ENCODE measurements around the gene CD3G. TPM values are rescaled to one million over a fixed set of nuclear protein-coding genes. Genes with fewer than 3 reads are reported as not detected.
A peak's percentile ranks its signal among the peaks of the same experiment; 100 is the strongest.

The CD3G gene
- total and polyA plus RNA-seq, 12 donors, result 0.03 to 1.3 (median 0.61) TPM; not detected in 1

DNA sequence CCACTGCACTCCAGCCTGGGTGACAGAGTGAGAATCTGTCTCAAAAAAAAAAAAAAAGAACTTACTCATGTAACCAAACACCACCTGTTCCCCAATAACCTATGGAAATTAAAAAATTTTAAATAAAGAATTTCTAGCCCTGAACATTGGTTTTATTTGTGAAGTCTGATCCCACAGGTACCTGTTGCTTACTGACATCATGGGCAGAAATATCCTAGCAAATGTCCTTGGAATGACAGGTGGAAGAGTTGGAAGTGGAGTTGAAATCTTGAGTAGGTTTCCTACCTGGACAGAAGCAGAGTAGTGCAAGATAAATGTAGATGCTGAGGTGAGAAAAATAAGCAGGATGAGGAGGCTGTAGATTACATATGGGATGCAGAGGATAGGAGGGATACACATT lies 18.9 kb upstream of the CD3G start:
- TF ChIP-seq POLR2A (IDR thresholded peaks at IDR 0.05), result no peak
- no peak for TF ChIP-seq CTCF (IDR thresholded peaks at IDR 0.05)
- Histone ChIP-seq H3K27ac (no peak overlapping the region), H3K9me3 (replicated peaks in 1 of 3) (no peaks in the 10 kb centered on the region), H3K4me3 (no peak overlapping the region), H3K27me3 (no peaks in the 10 kb centered on the region), H3K36me3 (replicated peaks in 1 of 2) (no peaks in the 10 kb centered on the region), H3K4me1 (replicated peaks in 1 of 2) (no peaks in the 10 kb centered on the region)
- intact Hi-C loops (cut with DNase I), result no loop called here
- no peak for DNase-seq

GRCh38 chr11:118328745-118329144 lies 15.4 kb upstream of the CD3G start:
- intact Hi-C loops (cut with DNase I), result no loop called here
- H3K4me1 ChIP-seq (replicated peaks in 1 of 2), result no peaks in the 10 kb centered on the region
- no peaks in the 10 kb centered on the region for H3K27me3 ChIP-seq
- no peak for DNase-seq
- H3K4me3 ChIP-seq, result no peak overlapping the region
- TF ChIP-seq CTCF (IDR thresholded peaks at IDR 0.05), result no peak
- no peak for TF ChIP-seq POLR2A (IDR thresholded peaks at IDR 0.05)
- no peaks in the 10 kb centered on the region for H3K36me3 ChIP-seq (replicated peaks in 1 of 2)
- H3K27ac ChIP-seq, result no peak overlapping the region
- H3K9me3 ChIP-seq (replicated peaks in 1 of 3), result no peaks in the 10 kb centered on the region

- Histone ChIP-seq H3K4me1 (replicated peaks in 1 of 2) (no peaks in the 10 kb centered on the region), H3K27ac (no peak overlapping the region), H3K36me3 (replicated peaks in 1 of 2) (no peaks in the 10 kb centered on the region), H3K9me3 (replicated peaks in 1 of 3) (no peaks in the 10 kb centered on the region), H3K4me3 (no peak overlapping the region), H3K27me3 (no peaks in the 10 kb centered on the region)
- DNase-seq, result no peak
- intact Hi-C loops (cut with DNase I), result no loop called here
- WGBS, 4 donors, result 54 to 91% (median 79%) methylated on average over 1 of the region's 1 CpG
- TF ChIP-seq CTCF (IDR thresholded peaks at IDR 0.05) (no peak), POLR2A (IDR thresholded peaks at IDR 0.05) (no peak)
These were observed 9.4 kb upstream of the CD3G start for GRCh38 chr11:118334745-118335144.

GRCh38 chr11:118338637-118339061 lies 5.5 kb upstream of the CD3G start:
- H3K4me1 ChIP-seq (replicated peaks in 1 of 2), result no peaks in the 10 kb centered on the region

More at GRCh38 chr11:118338637-118339061, 5.5 kb upstream of the CD3G start:
- TF ChIP-seq POLR2A (IDR thresholded peaks at IDR 0.05) (no peak), CTCF (IDR thresholded peaks at IDR 0.05) (no peak)
- peak in 1 of 7 donors; percentile 25 for DNase-seq
- Histone ChIP-seq H3K36me3 (replicated peaks in 1 of 2) (no peaks in the 10 kb centered on the region), H3K4me3 (no peak overlapping the region), H3K27ac (no peak overlapping the region), H3K9me3 (replicated peaks in 1 of 3) (no peaks in the 10 kb centered on the region), H3K27me3 (no peaks in the 10 kb centered on the region)
- intact Hi-C loops (cut with DNase I), result no loop called here
- 46 to 71% (median 57%) methylated on average over 7 of the region's 7 CpGs for WGBS, 4 donors

Measured in adrenal gland (tissue), 12 donors.